HG03521 (cell line): ENCODE measurements around the gene THSD1.
"Not testable (repeated sequence)": the region's sequence is repeated elsewhere in the genome, so short reads cannot be mapped to it uniquely, and the experiment has no call there.

Experiments
- ATAC-seq: cut with Tn5 transposase; IDR thresholded peaks from one replicate; pipeline ENCODE4 v1.9.1; 2021; ENCODE audit warnings: mild to moderate bottlenecking, moderate library complexity; ENCODE audit not compliant: unreplicated experiment

THSD1 gene

DNA sequence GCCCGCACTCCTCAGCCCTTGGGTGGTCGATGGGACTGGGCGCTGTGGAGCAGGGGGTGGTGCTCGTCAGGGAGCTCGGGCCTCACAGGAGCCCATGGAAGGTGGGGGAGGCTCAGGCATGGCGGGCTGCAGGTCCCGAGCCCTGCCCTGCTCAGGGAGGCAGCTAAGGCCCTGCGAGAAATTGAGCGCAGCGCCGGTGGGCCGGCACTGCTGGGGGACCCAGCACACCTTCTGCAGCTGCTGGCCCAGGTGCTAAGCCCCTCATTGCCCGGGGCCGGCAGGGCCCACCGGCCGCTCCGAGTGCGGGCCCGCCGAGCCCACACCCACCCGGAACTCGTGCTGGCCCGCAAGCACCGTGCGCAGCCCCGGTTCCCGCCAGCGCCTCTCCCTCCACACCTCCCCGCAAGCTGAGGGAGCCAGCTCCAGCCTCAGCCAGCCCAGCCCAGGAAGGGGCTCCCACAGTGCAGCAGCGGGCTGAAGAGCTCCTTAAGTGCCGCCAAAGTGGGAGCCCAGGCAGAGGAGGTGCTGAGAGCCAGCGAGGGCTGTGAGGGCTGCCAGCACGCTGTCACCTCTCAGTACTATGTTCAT, 2.2 kb upstream of the THSD1 start:
- not testable (repeated sequence) for ATAC-seq

DNA sequence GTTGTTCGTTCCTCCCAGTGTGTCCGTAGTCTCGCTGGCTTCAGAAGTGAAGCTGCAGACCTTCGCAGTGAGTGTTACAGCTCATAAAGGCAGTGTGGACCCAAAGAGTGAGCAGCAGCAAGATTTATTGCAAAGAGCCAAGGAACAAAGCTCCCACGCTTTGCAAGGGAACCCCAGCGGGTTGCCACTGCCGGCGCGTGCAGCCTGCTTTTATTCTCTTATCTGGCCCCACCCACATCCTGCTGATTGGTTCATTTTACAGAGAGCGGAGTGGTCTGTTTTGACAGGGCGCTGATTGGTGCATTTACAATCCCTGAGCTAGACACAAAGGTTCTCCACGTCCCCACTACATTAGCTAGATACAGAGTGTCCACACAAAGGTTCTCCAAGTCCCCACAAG, 1.5 kb upstream of the THSD1 start:
- not testable (repeated sequence) for ATAC-seq

DNA sequence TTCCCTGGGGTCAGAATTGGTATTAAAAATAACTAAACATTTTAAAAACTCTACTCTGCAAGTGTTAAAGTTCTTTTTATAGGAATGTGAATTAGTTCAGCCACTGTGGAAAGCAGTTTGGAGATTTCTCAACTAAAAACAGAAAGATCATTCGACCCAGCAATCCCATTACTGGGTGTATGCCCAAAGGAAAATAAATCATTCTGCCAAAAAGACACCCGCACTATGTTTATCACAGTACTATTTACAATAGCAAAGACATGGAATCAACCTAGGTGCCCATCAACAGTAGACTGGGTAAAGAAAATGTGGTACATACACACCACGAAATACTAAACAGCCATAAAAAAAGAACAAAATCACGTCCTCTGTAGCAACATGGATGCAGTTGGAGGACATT, 657 bp upstream of the THSD1 start:
- no peak for ATAC-seq

DNA sequence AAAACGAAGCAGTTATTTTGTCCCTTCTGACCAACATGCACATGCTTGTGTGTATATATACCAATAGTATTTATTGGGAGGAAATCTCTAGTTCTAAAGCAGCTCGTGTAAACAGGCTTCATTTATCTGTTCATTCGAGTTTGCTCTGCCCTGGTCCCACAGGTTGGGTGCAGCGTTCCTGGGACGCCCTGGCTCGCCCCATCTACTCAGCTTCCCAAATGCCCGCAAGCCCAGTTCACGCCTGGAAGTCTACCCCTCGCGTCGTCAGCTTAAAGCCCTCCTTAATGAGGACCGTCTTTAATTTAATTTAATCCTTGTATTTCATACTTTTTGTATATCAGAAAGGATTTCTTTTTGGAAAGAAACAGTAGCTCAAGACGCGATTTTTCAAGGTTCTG, 604 bp downstream of the THSD1 start:
- no peak for ATAC-seq

DNA sequence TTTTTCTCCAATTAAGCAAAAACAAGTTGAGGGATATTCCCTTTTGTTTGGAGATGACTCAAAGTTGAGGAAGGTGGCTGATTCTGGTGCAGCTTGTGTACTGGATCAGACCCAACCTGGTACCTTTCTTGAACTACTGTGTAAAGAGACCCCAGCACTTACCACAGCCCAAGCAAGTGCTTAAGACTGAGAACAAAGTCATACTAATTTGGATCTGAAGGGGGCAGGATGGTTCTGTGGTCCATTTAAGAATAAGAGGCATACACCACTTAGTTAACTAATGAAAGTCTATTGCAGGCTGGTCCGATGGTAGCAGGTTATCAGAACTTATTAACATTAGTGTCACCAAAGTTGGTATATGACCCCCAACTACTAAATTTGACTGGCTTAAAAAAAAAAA, 6.3 kb downstream of the THSD1 start:
- ATAC-seq: no peak

DNA sequence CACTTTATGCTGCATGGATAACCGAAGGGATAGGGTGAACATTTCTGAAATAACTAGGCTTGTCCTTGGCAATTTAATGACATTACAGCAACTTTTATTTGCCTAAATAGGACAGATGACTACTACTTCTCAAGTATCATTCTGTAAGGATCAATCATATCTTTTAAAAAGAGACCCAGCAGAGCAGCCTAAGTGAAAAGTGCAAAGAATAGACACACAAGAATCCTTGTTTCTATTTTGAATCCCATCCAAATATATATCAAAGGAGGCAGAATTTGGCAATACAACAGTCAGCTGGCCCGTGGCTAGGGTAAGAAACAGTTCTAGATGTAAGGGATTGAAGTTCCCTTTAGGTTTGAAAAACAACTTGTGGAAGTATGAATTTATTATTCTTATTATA, 6.9 kb downstream of the THSD1 start:
- ATAC-seq: no peak

DNA sequence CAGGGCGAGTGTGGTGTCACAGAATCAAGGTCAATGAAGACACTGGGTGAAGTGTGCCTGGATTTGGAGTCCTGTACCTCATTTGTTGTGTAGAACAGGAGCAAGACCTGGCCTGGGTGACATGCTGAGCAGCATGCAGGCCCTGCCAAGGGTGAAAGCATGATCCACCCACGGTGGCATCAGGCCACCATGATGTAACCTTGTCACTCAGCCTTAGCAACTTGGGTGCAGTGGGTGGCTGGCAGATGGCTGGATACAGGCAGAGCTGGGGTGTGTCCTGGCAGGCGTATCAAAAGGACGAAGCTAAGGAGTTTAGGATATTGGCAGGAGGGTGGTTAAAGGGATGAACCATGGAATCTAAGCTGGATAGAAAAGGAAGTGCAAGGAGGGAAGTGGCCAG, 10.3 kb downstream of the THSD1 start:
- no peak for ATAC-seq

DNA sequence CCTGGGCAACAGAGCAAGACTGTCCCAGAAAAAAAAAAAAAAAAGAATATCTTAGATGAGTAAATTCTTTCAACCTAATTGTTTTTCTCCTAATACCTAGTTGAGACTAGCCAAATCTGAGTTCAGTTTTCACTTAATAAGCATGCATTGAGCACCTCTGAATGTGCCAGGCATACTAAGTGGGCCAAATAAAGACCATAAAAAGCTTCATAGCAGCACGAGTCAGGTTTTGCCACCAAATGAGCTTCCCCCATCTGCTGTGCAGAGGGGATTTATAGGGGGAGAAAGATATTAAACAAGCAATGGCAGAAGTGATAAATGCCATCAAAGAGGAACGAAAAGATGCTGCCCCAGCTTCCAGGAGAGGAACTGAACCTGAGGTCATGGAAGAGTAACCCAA, 11.4 kb downstream of the THSD1 start:
- no peak for ATAC-seq

DNA sequence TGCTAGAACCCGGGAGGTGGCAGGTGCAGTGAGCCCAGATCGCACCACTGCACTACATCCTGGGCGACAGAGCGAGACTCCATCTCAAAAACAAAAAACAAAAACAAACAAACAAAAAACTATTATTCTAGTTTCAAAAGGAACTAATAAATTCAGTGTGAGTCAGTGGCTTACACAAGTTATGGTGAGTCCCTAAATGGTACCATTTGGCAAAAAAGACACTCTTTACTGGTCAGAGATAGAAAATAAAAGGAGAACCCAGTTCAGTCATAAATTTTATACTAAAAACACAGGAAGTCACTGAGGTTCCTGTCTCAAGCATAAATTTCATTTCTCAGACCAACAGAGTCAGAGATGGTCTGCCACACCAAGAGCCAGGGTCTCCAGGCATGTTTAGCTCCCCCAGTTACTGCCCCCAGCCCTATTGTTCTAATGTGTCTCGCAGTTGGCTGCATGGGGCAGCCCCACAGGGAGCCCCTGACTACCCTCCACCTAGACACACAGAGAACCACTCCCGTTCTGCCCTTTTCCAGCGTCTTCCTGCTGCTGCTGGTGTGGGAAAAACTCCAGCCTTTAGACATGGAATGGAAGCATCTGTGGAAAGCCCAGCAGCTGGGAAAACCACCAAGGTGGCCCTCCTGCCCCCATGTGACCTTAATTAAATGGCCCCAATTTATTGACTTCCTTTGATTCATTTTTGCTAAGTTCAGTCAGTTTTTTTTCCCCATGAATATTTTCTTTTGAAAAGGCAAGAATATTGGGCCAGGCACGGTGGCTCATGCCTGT, 12.2 kb downstream of the THSD1 start:
- ATAC-seq: no peak

DNA sequence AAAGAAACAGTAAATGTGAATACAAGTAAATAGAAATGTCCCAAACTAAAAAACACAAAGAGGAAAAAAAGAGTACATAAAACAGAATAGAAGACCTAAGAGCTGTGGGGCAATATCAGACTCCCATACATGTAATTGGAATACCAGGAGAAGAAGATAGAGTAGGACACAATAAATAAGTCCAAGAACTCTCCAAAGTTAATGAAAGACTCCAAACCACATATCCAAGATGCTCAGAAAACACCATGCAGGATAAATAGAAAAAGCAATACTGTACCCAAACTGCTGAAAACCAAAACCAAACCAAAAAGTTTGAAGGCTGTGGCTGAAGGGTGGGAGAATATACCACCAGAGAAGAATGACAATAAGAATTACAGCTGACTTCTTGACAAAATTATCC, 18.3 kb downstream of the THSD1 start:
- ATAC-seq: no peak

DNA sequence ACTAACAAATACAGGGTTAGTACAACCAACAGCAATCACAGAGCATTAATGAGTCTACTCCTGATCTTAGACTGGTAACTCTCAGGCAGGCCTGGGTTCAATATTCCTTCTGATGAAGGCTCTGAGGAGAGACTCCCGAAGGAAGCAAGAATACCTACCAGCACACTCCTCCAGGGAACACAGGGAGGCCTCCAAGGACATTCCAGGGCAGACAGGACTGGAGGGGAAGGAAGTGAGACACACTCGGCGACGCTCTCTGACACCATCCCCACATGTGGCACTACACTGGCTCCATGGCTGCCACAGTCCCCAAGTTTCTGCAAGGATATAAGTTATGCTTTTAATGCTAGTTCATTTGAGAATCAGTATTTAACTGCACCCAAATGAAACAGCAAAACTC, 20.1 kb downstream of the THSD1 start:
- ATAC-seq: no peak

DNA sequence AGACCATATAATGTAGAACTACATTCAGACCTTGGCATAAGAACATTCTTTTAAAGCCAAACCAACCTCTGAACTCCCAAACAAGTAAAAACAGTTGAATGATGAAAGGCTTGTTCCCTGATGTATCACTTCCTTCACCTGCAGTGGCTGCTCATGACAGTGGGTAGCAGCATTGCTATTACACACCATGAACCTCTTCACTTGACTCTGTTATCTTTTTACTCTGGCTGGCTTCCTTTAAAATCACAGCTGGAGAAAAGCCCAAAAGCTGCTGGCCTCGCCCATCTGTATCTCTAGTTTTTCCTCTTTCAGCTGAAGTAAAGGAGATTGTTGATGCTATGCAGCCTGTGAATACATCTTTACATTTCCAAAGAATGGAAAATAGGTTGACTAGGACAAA, 22.6 kb downstream of the THSD1 start:
- ATAC-seq: no peak

DNA sequence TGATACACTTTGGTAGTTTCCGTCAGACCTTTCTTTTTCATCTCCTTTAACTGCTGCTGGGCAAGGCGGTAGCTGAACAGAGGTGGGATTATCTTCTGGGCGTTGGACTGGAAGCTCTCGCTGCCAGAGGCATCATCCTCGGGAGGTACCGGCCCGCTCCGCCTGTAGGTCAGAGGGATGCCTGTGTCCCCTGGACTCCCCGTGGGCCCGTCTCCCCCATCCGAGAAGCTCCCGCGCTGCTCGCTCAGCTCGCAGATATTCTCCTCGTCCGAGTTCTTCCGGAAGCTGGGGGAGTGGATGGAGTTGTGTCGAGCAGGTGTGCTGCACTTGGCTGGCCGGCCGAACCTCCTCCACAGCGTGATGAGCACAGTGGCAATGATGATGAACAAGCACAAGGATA, 27.7 kb downstream of the THSD1 start:
- no peak for ATAC-seq

DNA sequence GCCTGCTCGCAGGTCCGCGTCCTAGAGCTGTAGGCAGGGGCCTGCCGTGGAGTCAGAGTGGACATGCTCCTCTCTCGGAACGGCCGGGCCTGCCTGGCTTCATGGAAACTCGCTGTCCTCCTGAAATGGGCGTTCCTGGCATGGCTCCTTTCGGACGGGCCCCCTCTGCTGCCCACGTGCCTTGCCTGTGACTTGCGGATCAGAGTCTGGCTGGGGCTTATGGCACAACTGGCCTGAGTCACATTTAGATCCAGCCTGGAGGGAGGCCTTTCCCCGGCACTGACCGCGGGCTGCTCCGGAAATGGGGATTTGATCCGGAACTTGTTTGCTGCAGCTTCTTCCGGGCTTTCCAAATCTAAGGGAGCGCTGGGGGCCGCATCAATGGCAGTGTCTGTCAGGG, 28.1 kb downstream of the THSD1 start:
- ATAC-seq: no peak

DNA sequence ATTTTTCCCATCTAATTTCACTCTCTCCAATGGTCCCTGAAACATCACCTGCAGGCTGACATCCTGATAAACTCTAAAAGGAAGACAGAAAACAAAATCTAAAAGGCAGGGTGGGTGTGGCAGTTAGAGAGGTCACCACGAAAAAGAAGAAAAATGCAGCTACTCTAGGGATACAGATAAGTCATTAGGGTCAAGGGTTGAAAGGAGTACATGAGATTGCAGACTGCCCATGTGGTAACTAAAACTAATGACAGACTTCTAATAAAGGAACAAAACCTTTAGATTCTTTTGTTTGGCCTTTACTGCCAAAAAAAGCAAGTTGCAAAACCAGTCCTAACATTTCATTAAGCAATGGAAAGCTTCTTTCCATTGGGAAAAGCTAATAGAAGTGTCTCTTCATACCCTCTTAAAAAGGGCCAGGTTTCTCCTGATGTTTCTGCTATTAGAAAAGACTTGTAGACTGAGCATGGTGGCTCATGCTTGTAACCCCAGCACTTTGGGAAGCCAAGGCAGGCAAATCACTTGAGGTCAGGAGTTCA, 31.0 kb downstream of the THSD1 start:
- ATAC-seq: no peak

DNA sequence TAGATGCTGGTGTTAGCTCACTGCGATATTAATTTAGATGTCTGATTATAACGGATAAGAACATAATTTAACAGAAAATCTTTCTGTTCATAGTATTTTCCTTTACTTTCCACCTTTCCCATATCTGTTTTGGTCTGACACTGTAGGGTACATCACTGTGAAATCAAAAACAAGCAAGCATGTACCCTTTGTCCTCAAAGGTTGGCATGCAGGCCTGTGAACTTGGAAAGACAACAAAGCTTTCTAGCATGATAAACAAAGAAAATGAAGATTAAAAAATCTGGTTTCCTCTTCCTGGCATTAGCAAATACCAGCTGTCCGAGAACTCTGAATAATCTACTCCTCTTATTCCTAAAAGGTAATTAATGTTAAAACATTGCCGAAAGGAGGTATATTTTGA, 31.6 kb downstream of the THSD1 start:
- ATAC-seq: no peak

DNA sequence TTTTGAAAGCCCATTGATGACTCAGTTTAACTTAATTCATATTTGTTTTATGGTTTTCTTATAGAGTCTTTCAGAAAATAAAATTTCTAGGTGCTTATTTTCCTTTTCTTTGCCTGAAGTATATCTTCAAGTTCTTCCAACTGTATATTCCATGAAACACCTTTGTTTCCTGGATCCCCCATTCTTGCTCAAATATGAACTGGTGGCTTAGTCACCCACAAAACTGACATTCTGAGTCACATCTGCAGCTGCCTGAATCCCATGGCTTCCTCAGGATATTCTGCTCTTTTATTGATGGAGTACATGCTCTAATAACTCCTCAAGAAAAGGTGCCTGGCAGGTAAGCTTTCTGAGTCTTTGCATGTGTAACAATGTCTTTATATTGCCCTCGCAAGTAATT, 32.7 kb downstream of the THSD1 start:
- ATAC-seq: not testable (repeated sequence)

DNA sequence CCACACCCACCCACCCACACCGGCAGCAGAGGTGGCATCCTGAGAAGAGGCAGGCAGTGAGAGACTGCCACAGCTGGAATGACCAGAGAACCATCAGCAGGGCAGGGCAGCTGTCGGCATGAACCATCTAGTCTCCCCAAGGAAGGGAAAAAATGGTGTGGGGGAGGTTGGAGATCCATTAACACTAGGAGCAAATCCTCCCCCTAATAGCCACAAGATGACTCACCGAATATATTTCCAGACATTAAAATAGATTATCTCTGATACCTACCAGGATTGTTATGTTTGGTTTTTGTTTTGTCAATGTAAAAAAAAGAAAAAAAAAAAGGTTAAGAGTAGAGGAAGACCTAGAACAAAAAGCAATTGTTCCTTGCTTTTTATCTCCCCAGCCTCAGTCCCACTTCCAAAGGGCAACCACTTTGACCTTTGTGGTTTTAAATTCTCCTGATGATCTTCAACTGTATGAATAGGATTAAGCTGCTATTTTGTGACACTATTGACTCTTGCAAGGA, 34.2 kb downstream of the THSD1 start:
- no peak for ATAC-seq

DNA sequence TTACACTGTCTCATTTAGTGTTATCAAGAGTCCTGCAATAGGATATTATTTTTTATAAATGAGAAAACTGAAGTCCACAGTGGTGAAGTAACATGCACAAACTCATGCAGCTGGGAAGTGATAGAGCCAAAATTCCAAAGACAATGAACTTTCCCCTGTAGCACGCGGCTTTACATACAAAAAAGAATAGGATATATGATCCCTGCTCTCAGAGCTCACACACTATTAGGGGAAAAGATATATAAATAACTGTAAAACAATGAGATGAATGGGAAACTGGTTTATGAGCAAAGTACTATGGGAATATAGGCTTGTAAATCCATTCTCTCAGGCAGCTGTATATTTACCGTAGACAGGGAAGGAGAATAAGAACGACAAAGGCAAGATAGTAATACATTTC, 39.7 kb downstream of the THSD1 start:
- ATAC-seq: no peak

DNA sequence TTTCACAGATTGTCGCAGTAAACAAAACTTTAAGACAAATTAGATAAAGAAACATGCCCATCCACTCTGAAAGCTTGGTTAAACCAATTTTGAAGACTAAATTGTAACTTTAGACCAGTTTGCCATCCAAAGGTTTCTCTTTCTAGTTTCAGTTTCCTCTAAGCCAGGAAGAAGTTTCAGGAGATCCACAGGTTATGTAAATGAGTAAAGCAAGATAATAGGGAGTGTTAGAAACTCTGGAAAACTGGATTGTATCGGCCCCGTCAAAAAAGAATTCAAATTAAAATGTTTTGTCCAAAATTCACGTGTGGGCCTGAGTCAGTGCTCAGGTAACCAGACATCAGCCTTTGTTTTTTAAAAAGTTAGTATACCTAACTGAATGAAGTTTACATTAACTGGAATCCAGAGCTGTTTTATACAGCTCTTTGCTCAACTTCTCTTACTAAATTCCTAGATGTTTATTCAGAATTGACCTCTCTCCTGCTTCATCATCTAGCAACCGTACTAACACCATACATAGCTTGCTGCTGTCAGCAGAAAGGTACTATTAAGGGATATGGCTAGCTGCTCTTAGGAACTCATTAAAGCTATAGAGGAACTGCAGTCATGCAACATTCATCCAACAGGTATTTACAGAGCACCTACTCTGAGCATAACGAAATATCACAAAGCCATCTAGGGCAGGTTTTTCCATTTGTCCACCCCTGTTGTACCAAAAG, 43.6 kb downstream of the THSD1 start:
- not testable (repeated sequence) for ATAC-seq

DNA sequence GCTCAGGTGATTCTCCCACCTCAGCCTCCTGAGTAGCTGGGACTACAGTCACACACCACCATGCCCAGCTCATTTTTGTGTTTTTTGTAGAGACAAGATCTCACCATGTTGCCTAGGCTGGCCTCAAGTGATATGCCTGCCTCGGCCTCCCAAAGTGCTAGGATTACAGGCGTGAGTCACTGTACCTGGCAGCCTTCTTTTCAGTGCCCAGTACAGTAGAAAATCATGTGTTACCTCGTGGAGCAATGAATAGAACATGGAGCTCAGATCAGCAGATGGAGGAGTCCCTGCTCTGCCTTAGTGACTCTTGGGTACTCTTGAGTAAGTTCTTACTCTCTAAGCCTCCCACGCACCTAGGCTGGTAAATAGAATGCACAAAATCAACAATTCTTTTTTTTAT, 44.7 kb downstream of the THSD1 start:
- ATAC-seq: no peak

DNA sequence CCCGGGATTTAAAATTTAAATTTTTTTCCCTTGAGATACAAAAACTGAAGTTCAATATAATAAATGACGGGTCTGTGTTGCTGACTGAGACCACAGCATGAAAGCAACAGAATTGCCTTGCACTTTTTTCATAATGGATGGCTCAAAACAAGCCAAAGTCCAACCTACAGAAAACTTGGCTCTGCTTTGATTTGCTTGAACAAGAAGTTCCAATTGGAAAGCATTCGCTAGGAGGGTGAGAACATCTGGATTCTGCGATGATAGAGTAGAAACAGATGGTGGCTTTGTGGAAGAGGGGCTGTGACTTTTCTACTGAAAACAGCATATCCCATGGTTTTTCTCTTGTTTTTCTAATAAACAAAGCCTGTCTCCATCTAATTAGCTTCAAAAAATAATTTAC, 46.4 kb downstream of the THSD1 start:
- ATAC-seq: no peak
